Measurements from ENCODE around the gene DMXL1. TPM values are rescaled to one million over a fixed set of nuclear protein-coding genes. Genes with fewer than 3 reads are reported as not detected.

Gene DMXL1
- total RNA-seq, 2 experiments from 2014 or later = 20.8 to 23.3 TPM

GRCh38 chr5:119273391-119273839 is 202.5 kb downstream of the DMXL1 start:
- Mint-ChIP-seq H3K9me3 (no peaks in the 10 kb centered on the region), H3K27me3 (no peaks in the 10 kb centered on the region), H3K4me3 (peak overlapping the region; percentile 95), H3K27ac (peak overlapping the region; percentile 92), H3K4me1 (ENCODE audit: low read depth) (peaks cover 73% of the 10 kb centered on the region), H3K36me3 (ENCODE audit: low read depth) (peaks cover 66% of the 10 kb centered on the region)
- no peak for TF ChIP-seq CTCF (IDR thresholded peaks at IDR 0.05)
- POLR2A ChIA-PET = interaction anchor here (0.7 to 1.7 kb wide), 8 partner anchors 9 to 138 kb away, joined by 3 to 9 read pairs (median 4); no protein-coding TSS in a partner anchor
- DNase-seq (peak; percentile 48), ATAC-seq (no peak)
- CTCF ChIA-PET = interaction anchor here (0.7 to 3.7 kb wide), 14 partner anchors 9 to 285 kb away, joined by 3 to 22 read pairs (median 4); partner anchors contain the start of genes DTWD2 and TNFAIP8
- intact Hi-C loops (cut with micrococcal nuclease) = loop anchor here (5.0 kb wide), 2 partner anchors 124 to 139 kb away; no protein-coding TSS in a partner anchor

- ChIA-PET POLR2A (interaction anchor here (0.7 to 2.0 kb wide), 18 partner anchors 9 to 203 kb away, joined by 3 to 9 read pairs (median 3); no protein-coding TSS in a partner anchor), CTCF (interaction anchor here (0.7 to 3.7 kb wide), 20 partner anchors 8 to 286 kb away, joined by 3 to 22 read pairs (median 4); partner anchors contain the start of genes DMXL1, DTWD2 and TNFAIP8)
- Mint-ChIP-seq H3K9me3 (no peaks in the 10 kb centered on the region), H3K4me3 (peak overlapping the region; percentile 95), H3K36me3 (ENCODE audit: low read depth) (peaks cover 72% of the 10 kb centered on the region), H3K27me3 (no peaks in the 10 kb centered on the region), H3K27ac (peak overlapping the region; percentile 92), H3K4me1 (ENCODE audit: low read depth) (peaks cover 81% of the 10 kb centered on the region)
- DNase-seq (no peak), ATAC-seq (no peak)
- intact Hi-C loops (cut with micrococcal nuclease) = loop anchor here (5.0 kb wide), 2 partner anchors 123 to 138 kb away; no protein-coding TSS in a partner anchor
- no peak for TF ChIP-seq CTCF (IDR thresholded peaks at IDR 0.05)
Measured at GRCh38 chr5:119274030-119274766, 203.3 kb downstream of the DMXL1 start.

- peak overlapping the region; percentile 92 for H3K27ac Mint-ChIP-seq
- H3K4me1 Mint-ChIP-seq (ENCODE audit: low read depth) = peaks cover 87% of the 10 kb centered on the region
- no peaks in the 10 kb centered on the region for H3K27me3 Mint-ChIP-seq
- peak overlapping the region; percentile 95 for H3K4me3 Mint-ChIP-seq
- ATAC-seq = peak; percentile 67
- intact Hi-C loops (cut with micrococcal nuclease) = loop anchor here (5.0 kb wide), 3 partner anchors 53 to 138 kb away; no protein-coding TSS in a partner anchor
- CTCF ChIA-PET = interaction anchor here (0.8 to 3.7 kb wide), 12 partner anchors 9 to 287 kb away, joined by 3 to 22 read pairs (median 4); partner anchors contain the start of genes DMXL1 and DTWD2
- no peak for TF ChIP-seq CTCF (IDR thresholded peaks at IDR 0.05)
- POLR2A ChIA-PET = interaction anchor here (0.7 to 2.0 kb wide), 11 partner anchors 8 to 203 kb away, joined by 3 to 6 read pairs (median 3); no protein-coding TSS in a partner anchor
- DNase-seq = no peak
- no peaks in the 10 kb centered on the region for H3K9me3 Mint-ChIP-seq
- peaks cover 70% of the 10 kb centered on the region for H3K36me3 Mint-ChIP-seq (ENCODE audit: low read depth)
Measured at GRCh38 chr5:119274767-119275130, 203.9 kb downstream of the DMXL1 start.

GRCh38 chr5:119275146-119275545 is 204.3 kb downstream of the DMXL1 start:
- Mint-ChIP-seq H3K36me3 (ENCODE audit: low read depth) (peaks cover 70% of the 10 kb centered on the region), H3K9me3 (no peaks in the 10 kb centered on the region), H3K27me3 (no peaks in the 10 kb centered on the region), H3K27ac (peak overlapping the region; percentile 92), H3K4me1 (ENCODE audit: low read depth) (peaks cover 91% of the 10 kb centered on the region), H3K4me3 (peak overlapping the region; percentile 95)
- no peak for DNase-seq
- intact Hi-C loops (cut with micrococcal nuclease) = loop anchor here (5.0 kb wide), 1 partner anchor 52 kb away; no protein-coding TSS in a partner anchor
- ChIA-PET CTCF (interaction anchor here (0.8 to 3.7 kb wide), 12 partner anchors 9 to 287 kb away, joined by 3 to 22 read pairs (median 4); partner anchors contain the start of genes DMXL1 and DTWD2), POLR2A (interaction anchor here (0.7 to 2.0 kb wide), 10 partner anchors 8 to 204 kb away, joined by 3 to 6 read pairs (median 3); no protein-coding TSS in a partner anchor)
- ATAC-seq = no peak
- TF ChIP-seq CTCF (IDR thresholded peaks at IDR 0.05) = no peak
